H4 (cell line): ENCODE measurements around the gene SLC30A1. TPM values are rescaled to one million over a fixed set of nuclear protein-coding genes. Genes with fewer than 3 reads are reported as not detected.

Experiments used
- DNase-seq: peaks from one replicate; pipeline ENCODE4 v3.0.0-alpha.2; 2015; ENCODE audit warnings: low spot score
- total RNA-seq: library from RNA; depleted of rRNA; stranded (reverse); fragments of >200 nt; shearing (Covaris generic); gene quantifications from 2 replicates; pipeline ENCODE4 v1.2.3, GENCODE V29; 2014

Gene SLC30A1
- total RNA-seq, 1 experiment from 2014 or later: 19.7 TPM

DNA sequence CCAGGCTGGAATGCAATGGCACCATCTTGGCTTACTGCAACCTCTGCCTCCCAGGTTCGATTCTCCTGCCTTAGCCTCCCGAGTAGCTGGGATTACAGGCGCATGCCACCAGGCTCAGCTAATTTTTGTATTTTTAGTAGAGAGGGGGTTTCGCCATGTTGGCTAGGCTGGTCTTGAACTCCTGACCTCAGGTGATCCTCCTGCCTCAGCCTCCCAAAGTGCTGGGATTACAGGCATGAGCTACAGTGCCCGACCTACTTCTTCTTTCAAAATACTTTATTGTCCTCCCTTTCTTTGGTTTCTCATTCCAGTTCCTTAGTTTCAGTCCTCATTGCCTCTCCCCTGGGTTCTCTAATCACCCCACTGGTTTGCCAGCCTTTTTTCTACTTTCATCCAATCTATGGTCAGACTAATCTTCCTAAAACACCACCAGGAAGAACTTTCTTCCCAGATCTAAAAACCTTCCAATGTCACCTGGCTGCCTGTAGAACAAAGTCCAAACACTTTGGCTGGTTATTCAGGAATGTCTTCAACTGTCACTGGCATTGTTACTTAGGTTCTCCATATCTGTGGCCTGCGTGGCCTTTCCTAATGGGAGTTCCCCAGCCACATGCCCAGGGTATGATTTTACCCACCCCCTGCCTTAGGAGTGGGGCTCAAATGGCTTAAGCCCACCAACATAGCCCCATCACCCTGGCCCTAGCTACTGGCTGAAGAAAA lies 29.0 kb upstream of the SLC30A1 start:
- DNase-seq: no peak

DNA sequence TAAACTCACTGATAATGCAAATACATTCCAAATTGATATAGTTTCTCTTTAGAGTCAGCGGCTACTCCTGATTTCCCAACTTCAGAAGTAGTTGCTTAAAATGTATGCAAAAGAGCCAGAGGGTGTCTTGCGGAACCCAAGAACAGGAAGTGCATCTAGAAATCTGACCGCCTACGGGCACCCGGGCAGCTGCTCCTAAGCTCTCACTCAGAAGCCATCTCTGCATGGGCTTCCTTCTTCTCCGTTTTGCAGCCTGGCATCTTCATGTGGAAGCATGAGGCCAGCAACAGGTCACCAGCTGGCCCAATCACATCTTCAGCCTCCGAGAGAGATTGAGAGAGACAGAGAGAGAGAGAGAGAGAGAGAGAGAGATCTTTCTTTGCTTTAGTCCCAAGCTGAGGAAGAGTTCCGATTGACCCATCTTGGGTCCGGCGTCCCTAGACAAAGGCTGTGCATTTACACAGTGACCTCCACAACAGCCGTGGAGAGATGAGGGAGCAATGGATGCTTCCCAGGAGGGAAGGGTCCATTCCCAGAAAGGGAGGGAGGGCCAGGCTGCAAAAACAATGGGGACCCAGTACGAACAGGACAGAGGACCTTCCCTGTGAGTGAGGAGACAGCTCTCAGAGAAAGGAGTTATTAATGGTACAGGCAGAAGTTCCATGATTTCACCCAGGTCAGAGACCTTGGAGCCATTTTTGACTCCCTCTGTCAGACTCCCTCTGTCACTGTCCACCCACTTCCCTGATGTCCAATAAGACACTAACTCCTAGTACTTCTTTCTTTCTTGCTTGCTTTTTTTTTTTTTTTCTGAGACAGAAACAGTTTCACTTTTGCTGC lies 28.2 kb upstream of the SLC30A1 start:
- no peak for DNase-seq

DNA sequence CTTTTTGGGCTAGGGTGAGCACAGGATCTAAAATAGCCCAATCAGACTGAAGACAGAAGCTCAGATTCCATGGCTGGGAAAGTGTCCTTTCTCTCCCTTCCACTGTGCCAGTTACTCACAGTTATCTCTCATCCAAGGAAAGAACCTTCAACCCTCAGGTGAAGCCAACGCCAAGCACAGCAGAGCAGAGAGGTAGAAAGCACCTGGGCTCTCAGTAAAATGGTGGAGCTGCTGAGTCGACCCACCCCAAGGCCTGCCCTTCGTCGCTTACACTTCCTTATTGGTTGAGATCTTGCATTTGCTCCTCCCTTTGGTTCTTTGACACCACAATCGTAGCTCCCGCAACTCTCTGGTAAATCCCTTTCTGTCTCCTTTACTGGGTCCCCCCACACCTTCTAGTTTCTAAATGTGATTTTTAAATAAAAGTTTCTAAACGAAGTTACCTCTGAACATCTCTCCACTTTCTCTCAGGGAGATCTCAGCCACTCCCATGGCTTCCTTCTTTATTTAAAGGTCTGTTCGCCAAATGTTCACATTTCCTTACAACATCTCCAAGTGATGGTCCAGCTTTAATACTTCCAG lies 27.5 kb upstream of the SLC30A1 start:
- no peak for DNase-seq

DNA sequence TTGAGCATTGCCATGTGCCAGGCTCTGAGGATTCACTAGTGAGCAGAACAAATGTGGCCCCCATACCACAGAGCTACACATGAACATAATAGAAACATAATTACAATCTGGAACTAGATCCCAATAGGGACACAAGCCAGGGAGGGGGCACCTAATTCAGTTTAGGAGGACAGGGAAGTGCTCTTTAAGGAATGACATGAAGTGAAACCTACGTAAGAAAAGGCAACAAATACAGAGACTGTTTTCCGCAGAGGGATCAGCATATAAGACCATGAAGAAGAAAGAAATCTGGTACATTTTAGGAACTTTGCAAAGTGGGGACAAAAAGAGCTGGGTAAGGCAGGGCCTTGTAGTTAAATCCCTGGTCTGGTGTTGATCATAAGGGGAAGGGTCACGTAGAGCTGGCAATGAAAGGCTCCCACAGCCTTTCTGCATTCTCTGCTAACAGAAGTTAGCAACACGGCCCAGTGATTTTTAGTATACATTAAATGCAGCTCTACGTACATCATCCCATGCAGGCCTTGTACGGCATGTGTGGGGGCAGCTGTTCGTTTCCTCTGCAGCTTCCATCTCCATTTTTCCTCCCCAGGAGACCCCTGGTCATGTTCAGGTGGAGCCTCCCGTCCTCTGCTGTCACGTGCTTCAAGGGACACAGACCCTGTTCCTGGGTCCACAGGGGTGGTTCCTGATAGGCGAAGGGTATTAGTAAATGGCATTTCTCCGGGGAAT lies 26.8 kb upstream of the SLC30A1 start:
- no peak for DNase-seq

DNA sequence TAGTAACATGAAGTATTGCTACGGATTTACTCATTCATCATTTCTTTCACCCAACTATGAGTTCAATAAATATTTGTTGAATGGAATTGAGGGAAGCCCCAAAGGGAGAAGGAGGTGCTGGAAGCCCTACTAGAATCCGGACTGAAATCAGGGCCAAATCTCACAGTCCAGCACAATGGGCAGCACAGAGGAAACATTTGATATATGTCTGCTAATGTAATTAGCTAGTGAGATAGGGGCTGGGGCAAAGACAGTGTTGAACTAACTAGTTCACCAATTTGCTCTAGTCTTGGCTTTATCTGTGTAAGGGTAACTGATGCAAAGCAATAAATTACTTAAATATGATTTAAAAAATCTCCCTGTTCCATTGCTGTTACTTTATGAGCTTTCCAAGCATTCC lies 26.1 kb upstream of the SLC30A1 start:
- no peak for DNase-seq

DNA sequence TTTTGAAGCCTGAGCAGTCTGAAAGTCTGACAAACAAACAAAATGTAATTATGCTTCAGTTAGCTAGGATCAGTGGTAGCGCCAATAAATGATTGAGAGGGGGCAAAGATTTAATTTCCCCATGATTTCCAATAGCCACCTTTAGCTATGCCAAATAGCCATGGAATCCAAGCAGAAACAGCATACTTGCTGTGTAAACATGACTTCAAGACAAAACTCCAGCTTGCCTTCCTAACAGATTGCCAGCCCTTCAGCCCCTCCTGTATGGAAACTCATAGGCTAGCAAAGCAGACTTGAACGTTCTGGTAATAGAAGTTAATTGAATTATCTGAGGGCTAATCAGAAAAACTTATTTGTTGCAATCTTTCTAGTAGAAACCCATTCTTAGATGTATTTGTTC lies 25.6 kb upstream of the SLC30A1 start:
- no peak for DNase-seq

DNA sequence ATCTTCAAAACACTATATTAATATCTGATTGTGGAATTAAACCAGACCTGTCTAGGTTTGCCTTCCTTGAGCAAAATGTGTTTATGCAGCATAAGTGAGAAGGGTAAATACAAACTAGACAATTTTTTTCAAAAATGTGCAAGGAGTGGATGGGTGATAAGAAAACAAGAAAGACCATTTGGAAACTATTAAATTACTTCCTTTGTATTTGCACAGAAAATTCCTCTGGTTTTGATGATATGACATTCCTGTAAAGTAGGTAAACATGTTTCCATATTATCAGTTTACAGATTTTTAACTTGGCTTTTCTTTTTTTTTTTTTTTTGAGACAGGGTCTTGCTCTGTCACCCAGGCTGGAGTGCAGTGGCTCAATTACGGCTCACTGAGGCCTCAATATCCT lies 24.8 kb upstream of the SLC30A1 start:
- no peak for DNase-seq

DNA sequence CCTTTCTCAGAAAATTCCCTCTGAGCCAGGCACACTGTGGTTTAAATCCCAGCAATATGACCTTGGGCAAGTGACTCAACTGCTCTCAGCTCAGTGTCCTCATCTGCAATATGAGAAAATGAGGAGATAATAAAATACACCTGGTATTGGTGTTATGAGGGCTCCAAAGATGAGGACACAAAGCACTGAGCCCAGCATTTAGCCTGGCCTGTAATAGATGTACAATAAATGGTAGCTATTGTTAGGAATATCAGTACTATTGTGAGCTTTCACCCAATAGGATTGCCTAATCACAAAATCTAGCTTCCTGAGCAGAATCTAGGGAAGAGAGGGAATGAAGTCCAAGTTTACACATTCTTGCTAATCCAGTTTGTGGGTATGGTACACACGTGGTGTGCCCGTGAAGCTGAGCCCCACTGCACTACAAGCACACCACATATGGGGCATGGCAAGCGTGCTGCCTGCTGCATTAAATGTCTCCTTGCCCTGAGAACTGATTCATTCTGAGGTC lies 24.3 kb upstream of the SLC30A1 start:
- DNase-seq: peak; percentile 67

DNA sequence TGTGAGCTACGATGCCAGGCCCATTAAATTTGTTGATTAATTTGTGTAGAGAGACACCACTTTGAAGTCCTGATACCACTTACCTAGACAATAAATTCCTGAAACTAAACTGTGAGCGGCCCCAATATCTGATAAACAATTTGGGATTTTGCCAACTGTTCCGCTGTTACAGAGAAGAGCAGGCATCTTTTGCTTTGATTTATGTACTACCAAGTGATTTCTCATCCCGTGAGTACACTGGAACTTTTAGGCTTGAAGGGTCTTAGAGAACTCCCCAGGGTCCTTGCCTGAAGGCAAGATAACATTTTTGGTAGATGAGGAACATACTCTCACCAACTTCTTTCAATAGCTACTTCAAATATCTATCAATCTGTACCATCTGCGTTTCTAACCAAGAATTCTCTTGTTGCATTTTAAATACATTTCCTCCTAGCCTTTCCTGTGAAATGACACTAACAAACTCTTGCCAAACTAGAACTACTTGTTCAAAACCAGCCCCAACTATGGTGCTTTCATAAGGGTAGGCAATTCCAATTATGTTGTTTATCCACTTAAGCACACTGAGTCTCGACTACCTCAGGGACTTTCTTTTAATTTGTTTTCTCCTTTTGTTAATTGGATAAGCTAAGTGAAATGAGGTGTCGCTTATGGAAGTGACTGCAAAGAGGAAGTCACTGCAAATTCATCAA lies 23.2 kb upstream of the SLC30A1 start:
- DNase-seq: no peak

DNA sequence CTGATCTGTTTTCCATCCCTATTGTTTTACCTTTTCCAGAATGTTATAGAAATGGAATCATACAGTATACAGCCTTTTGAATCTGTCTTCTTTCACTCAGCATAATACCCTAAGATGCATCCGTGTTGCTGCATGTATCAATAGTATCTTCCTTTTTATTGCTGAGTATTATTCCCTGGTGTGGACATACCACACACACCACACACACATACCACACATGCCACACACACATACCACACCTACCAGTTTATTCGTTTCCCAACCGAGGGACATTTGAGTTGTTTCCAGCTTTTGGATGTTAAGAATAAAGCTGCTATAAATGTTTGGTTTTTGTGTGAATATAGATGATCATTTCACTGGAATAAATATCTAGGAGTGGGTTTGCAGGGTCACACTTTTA lies 22.2 kb upstream of the SLC30A1 start:
- no peak for DNase-seq

DNA sequence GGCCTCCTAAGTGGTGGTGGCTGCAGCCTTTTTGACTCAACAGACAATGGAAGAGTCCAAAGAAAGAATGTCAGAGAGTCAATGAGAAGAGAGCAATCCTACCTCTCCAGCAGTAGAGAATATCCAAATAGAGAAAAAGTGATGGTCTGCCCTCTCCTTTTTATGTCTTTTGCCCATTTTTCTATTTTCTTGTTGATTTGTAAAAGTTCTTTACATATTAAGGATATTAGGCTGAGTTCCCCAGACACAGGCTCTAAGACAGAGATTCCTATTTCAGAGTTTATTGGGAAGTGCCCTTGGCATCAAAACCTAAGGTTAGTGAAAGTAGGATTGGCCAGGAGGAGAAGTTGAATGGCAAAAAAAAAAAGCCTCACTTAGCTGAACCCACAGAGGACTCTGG lies 20.3 kb upstream of the SLC30A1 start:
- DNase-seq: no peak

DNA sequence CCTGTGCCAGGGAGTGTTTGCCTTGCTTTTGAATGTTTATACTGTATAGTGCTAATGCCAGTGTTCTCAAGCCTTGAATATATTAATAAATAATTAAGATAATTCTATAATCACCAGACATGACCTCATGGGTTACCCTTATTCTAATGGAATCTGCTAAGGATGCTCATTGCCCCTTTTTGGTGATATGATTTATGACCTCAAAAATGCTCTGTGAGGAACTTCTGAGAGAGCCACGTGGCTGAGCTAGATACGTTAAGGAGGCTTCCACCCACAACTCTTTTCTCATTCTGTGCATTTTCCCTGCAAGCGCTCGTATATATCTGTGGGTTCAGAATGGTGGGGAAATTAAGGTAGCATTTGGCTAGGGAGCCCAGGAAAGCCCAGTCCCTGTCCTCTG lies 19.6 kb upstream of the SLC30A1 start:
- DNase-seq: no peak

DNA sequence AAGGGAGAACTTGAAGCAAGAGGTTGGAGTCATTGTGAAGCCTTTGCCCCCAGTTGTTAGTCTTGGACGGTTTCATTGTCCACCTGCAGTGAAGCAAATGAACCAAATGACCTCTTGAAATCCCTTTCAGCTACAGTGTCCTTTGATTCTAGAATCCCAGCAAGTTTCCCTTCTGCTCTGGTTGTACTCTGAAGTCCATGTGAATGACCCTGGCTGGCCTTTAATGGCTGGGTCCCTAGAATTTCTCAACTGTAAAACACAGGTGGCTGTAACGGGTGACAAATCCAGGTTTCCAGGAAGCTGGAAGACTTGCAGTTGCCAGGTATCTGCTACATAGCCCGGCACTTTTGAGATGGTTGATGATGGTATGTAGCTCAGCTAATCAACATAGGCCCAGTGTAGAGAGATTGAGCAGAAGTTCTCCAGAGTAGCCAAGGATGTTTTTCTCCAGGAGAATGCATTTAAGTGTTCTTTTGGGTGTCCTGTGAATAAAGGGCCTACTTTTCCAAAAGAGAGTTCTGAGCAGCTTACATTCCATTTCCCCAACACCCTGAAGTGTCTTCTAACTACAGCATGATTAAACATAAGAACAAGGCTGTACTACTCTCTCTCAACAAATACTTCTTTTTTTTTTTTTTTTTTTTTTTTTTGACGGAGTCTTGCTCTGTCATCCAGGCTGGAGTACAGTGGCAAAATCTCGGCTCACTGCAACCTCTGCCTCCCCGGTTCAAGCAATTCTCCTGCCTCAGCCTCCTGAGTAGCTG lies 17.6 kb upstream of the SLC30A1 start:
- DNase-seq: no peak

DNA sequence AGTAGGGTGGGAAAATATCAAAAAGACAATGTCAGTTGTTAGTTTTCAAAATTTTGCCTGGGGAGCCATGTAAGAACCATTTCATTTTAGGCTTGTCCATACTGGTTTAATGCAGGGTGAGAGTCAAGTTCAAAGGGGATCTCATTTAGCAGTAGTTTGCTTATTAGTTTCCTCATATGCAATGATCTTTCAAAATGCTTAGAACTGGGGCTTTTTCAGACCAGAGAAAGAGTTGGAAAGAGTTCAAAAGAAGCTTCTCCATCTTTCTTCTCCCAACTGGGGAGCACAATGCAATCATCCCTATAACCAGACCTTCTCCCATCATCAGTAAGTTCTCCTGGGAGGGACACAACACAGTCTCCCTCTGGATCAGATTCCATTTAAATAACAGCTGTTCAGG lies 16.5 kb upstream of the SLC30A1 start:
- DNase-seq: no peak

DNA sequence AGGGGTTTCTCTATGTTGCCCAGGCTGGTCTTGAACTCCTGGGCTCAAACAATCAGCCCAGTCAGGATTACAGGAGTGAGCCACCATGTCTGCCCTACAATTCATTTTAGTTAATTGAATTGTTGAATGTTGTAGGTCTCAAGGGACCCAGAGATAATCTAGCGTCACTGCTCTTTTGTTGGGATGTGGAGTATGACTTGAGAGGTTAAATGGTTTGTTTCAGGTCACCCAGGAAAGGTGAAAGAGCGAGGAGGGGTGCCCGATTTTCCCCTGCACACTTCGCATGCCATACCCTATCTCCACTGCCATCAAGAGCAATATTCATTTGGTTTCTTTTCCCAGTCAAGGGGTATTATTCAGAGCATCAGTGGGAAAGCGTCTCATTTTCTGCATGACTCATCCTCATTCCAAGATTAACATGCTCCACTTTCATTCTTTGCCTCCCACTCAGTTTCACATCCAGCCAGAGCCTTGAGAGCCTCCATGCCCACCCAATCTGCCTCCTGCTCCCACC lies 13.1 kb upstream of the SLC30A1 start:
- peak; percentile 85 for DNase-seq

DNA sequence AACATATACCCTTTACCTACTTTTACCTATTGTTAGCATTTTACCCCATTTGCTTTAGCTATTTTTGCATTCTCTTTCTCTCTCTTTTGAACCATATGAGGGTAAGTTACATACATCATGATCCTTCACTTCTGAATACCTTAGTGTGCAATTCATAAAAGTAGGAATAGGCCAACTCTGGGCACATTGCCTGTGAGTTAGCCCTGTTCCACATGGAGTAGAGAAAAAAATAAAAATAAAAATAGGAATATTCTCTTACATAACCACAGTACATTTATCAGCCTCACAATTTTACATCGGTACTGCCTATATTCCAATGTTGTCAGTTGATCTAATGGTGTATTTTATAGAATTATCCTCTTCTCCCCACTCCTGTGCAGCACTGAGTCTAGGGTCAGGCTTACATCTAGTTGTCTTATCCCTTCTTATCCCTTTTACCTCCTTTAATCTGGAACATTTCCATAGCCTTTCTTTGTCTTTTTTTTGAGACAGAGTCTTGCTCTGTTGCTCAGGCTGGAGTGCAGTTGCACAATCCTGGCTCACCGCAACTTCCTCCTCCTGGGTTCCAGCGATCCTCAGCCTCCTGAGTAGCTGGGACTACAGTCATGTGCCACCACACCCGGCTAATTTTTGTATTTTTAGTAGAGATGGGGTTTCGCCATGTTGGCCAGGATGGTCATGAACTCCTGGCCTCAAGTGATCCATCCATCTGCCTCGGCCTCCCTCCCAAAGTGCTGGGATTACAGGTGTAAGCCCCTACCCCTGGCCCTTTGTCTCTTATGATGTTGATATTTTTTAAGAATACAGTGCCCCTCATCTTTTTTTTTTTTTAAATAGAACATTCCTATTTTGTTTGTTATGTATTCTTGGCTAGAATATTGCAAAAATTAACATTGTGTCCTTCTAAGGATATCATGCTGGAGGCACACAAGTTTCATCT lies 11.1 kb upstream of the SLC30A1 start:
- DNase-seq: peak; percentile 91

DNA sequence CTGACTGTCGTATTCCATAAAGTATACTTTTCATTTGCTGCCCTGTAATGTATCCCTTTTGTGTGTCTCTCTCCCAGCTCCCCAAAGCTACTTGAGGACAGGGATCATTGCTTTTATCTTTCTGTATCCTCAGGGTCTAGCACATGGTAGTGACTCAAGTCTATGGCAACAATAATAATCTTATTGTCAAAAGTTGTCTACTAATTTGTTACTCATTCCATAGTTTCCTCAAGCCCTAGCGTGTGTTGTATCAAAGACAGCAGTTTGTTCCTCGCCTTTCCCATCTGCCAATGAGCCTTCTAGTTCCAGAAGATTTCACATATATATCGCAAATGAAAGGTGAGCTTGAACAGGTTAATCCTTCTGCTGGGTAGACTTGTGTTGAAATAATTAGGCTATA lies 9.8 kb upstream of the SLC30A1 start:
- no peak for DNase-seq

DNA sequence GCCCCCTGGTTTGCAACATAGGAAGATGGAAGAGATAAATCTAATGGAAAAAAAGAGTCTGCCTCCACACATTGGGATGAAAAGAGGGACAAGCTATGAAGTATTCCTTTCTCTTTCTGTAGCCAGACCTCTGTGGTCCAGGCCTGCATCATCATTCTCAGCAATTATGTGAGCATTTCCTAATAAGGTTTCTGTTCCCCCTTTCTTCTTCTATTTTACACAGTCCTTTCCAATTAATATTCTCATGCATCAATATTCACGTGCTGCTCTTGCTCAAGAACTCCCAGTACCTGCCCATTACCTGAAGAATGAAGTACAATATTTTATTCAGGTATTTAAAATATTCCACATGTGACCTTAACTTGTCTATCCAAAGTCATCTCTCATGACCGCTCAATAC lies 8.2 kb upstream of the SLC30A1 start:
- DNase-seq: no peak

DNA sequence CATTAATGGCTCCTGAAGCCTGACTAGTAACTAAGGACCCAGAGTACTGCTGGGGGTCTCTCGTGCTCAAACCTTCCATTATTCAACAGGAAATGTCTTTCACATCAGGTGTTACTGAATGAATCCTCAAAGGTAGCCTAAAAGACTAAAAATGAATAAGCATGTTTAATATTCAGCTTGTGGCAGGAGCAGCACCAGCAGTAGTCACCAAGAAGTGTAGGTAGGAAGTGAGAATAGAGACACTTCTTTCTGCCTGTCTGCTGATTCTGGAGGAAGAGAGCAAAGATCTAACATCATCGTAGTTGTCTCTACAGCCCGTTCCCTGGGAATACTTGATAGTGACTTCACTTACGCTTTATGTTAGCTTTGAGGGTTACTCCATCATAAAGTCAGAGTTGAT lies 7.6 kb upstream of the SLC30A1 start:
- DNase-seq: no peak
